NCI-H1930 (cell line): ENCODE data around the gene KDELR1.
A peak's percentile ranks its signal among the peaks of the same experiment; 100 is the strongest.

Source experiments
- DNase-seq, 2 experiments: peaks; one replicate each; lab custom pipeline; 2025; lab: John Stamatoyannopoulos, UW

The KDELR1 gene

DNA sequence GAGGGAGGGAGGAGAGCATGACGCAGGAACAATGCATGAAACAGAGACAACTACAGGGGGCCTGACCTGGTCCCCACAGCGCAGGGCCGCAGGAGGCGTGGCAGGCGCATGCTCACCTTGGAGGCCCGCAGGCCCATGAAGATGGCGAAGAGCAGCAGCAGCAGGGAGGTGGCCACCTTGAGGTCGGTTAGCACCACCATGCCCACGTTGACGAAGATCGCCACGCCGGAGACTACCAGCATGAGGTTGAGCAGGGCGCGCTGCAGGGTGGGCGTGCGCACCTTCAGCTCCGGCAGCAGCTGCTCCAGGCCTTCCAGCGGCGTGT, 49.0 kb downstream of the KDELR1 start:
- no peak for DNase-seq

DNA sequence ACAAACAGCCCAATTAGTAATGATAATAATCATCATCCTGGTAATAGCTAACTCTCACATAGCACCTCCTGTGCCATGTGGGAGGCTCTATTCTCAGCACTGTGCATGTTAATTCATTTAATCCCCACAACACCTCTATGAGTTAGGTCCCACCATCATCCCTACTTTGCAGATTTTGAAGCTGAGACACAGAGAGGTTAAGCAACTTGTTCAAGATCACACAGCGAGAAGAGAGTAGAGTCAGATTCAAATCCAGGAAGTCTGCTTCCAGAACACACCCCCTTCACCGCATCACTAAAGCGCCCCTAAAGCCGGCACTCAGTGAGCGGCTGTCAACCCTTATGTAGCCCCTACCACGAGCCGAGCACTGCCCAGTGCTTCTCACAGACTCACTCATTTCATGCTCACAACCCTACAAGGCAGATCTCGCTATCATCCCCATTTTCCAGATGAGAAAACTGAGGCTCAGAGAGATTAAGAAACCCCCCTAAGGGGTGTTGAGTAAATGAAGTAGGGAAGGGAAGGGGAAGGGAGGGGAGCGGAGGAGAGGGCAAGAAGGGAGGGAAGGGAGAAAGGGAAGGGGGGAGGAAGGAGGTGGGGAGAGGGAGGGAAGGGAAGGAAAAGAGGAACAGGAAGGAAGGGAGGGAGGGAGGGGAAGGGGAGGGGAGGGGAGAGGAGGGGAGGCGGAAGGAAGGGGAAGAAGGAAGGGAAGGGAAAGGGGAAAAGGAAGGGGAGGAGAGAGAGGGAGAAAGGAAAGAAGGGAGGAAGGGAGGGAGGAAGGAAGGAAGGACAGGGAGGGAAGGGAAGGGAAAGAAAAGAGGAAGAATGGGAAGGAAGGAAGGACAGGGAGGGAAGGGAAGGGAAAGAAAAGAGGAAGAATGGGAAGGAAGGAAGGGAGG, 49.6 kb downstream of the KDELR1 start:
- no peak for DNase-seq

DNA sequence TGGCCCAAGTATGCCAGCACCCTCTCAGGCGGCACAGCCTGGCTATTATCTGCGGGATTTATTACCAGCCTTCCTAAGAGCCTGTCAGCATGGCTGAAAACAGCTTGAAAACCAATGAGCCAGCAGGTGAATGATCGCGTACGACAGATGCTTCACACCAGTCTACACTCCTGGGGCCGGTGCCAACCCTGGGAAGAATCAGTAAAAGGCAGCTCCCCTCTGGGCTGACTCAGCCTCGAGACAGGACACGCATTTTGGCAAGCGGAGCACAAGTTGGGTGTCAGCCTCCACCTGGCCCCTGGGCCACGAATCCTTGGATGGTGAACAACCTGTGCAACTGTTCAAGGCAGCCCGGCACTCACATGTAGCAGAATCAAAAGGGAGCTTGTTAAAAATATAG, 50.4 kb downstream of the KDELR1 start:
- no peak for DNase-seq

- no peak for DNase-seq
Measured at GRCh38 chr19:48338802-48339503, 52.4 kb downstream of the KDELR1 start.

GRCh38 chr19:48338253-48338755, 53.0 kb downstream of the KDELR1 start:
- no peak for DNase-seq

DNA sequence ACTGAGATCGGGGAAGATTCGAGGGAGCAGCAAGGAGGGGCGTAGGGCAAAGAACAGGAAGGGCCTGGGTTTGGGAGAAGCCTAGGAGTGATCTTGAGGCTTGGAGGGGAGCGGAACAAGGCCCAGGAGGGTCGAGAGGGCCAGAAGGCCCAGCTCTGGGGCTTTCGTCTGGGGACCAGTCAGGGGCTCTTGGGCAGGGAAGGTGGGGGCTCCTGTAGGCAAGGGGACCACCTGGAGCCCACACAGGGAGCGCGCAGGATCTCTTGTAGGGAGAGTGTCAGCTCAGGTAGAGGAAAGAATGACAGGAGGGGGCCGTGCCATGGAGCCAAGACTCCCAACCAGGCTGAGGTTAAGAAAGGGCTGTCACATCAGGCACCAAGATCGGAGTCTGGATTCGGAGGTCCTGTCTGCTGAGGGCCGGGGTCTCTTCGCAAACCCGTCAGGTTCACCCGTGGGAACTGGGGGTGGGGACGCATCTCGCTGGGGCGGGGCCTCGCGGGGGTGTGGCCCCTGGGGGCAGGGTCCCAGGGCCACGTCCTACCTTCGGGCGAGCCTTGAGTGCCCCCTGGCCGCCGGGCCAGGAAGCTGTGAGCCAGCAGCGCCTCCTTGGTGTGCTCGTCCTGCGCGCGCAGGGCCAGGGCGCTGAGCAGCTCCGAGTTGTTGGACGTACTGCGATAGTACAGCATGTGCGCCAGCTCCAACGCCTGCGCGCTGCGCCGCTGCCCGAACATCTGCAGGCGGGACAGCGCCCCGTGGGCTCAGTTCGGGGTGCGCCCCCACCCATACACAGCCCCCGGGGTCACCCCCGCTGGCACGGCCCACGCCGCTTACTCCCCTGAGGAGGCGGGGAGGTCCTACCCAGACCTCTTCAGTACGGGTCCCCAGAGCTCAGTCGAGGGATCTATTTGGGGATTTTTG, 57.6 kb downstream of the KDELR1 start:
- DNase-seq = peak; percentile 90 to 95

- peak; percentile 96 to 97 for DNase-seq
Measured at GRCh38 chr19:48332662-48333466, 58.5 kb downstream of the KDELR1 start.
